ENCODE data around the gene ERN2. TPM values are rescaled to one million over a fixed set of nuclear protein-coding genes. Genes with fewer than 3 reads are reported as not detected.

Gene ERN2
- polyA plus RNA-seq, 1 of the 3 experiments (the other 2 are of a cell fraction): 0.03 TPM

- no peaks in the 10 kb centered on the region; the same call in 1 of the 2 replicates for H3K27me3 ChIP-seq (ENCODE audit: insufficient read depth)
- ChIA-PET CTCF (no interaction called here), POLR2A (no interaction called here)
- WGBS (ENCODE audit: low lambda C conversion rate): 40% methylated on average over 3 of the region's 3 CpGs
- no peaks in the 10 kb centered on the region for H3K9me2 ChIP-seq
- no peak for DNase-seq
- no peak for TF ChIP-seq CHD2 (IDR thresholded peaks at IDR 0.05; ENCODE audit: low read length, partially characterized antibody)
- TF ChIP-seq REST (IDR thresholded peaks at IDR 0.05; ENCODE audit: low read depth, low read length): no peak
- TF ChIP-seq POLR2AphosphoS5 (IDR thresholded peaks at IDR 0.05; ENCODE audit: low read depth, low read length): no peak
- TF ChIP-seq USF1 (IDR thresholded peaks at IDR 0.05; ENCODE audit: borderline replicate concordance, low read depth): no peak
- TF ChIP-seq NFIC (IDR thresholded peaks at IDR 0.05; ENCODE audit: borderline replicate concordance): no peak
- TF ChIP-seq TEAD4 (IDR thresholded peaks at IDR 0.05; ENCODE audit: borderline replicate concordance, insufficient read depth): no peak
- no peak for TF ChIP-seq ZBTB33 (IDR thresholded peaks at IDR 0.05; ENCODE audit: borderline replicate concordance, low read depth)
- TF ChIP-seq PBX3 (IDR thresholded peaks at IDR 0.05): no peak
- no peak for TF ChIP-seq GATA2 (CRISPR knock-in tag; IDR thresholded peaks at IDR 0.05)
- TF ChIP-seq RAD21 (IDR thresholded peaks at IDR 0.05; ENCODE audit: low read length): no peak
- no peak for TF ChIP-seq SIN3A (IDR thresholded peaks at IDR 0.05; ENCODE audit: borderline replicate concordance, low read depth, low read length)
- no peak for TF ChIP-seq FOXJ3 (CRISPR knock-in tag; IDR thresholded peaks at IDR 0.05)
- no peak for TF ChIP-seq MEF2A (IDR thresholded peaks at IDR 0.05; ENCODE audit: borderline replicate concordance, low read depth)
- TF ChIP-seq MAX (IDR thresholded peaks at IDR 0.05; ENCODE audit: low read depth): no peak
- no peak overlapping the region for H3K9ac ChIP-seq
- H2AFZ ChIP-seq (ENCODE audit: low read depth): no peak overlapping the region
- no peak overlapping the region for H3K4me2 ChIP-seq
- H4K20me1 ChIP-seq (ENCODE audit: insufficient read depth): no peaks in the 10 kb centered on the region
- no peaks in the 10 kb centered on the region for H3F3A ChIP-seq (replicated peaks; ENCODE audit: insufficient read depth)
- no peaks in the 10 kb centered on the region for H3K36me3 ChIP-seq (replicated peaks in 1 of 2; ENCODE audit: control insufficient read depth in 1 of 2, insufficient read depth in 2 of 2, low read length in 1 of 2)
- no peaks in the 10 kb centered on the region for H3K79me2 ChIP-seq (ENCODE audit: insufficient read depth)
- no peak overlapping the region for H3K27ac ChIP-seq (ENCODE audit: low read depth in 2 of 2, low read length in 1 of 2)
- H3K9me3 ChIP-seq: no peaks in the 10 kb centered on the region
- H3K4me3 ChIP-seq (ENCODE audit: low read depth in 2 of 2, low read length in 1 of 2): no peak overlapping the region
- H3K4me1 ChIP-seq (ENCODE audit: control insufficient read depth in 1 of 2, insufficient read depth in 2 of 2, low read depth in 1 of 2, low read length in 1 of 2): no peaks in the 10 kb centered on the region
Observed at GRCh38 chr16:23710504-23710903, 2.5 kb downstream of the ERN2 start.
